Measurements from ENCODE around the gene INPP5K.

DNA sequence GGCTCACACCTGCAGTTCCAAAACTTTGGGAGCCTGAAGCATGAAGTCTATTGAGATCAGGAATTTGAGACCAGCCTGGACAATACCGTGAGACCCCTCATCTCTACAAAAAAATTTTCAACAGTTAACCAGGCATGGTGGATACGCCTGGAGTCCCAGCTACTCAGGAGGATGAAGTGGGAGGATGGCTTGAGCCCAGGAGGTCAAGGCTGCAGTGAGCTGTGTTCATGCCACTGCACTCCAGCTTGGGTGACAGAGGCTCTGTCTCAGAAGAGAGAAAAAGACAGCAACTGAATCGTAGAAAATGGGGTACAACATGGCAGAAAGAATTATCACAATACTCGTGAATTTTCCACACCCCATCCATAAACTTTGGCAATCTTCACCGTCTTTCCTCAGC, 63.6 kb downstream of the INPP5K start:
- no peak for TF ChIP-seq POLR2A (IDR thresholded peaks at IDR 0.05; ENCODE audit: low read depth, low read length)
- TF ChIP-seq MXI1 (IDR thresholded peaks at IDR 0.05; ENCODE audit: borderline replicate concordance, low read depth, low read length), result no peak
- TF ChIP-seq, protein P1, sequence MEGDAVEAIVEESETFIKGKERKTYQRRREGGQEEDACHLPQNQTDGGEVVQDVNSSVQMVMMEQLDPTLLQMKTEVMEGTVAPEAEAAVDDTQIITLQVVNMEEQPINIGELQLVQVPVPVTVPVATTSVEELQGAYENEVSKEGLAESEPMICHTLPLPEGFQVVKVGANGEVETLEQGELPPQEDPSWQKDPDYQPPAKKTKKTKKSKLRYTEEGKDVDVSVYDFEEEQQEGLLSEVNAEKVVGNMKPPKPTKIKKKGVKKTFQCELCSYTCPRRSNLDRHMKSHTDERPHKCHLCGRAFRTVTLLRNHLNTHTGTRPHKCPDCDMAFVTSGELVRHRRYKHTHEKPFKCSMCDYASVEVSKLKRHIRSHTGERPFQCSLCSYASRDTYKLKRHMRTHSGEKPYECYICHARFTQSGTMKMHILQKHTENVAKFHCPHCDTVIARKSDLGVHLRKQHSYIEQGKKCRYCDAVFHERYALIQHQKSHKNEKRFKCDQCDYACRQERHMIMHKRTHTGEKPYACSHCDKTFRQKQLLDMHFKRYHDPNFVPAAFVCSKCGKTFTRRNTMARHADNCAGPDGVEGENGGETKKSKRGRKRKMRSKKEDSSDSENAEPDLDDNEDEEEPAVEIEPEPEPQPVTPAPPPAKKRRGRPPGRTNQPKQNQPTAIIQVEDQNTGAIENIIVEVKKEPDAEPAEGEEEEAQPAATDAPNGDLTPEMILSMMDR (conservative IDR thresholded peaks at IDR 0.05; ENCODE audit: low read depth, low read length), result no peak
- TF ChIP-seq BHLHE40 (IDR thresholded peaks at IDR 0.05; ENCODE audit: low read depth, low read length), result no peak
- no peak for TF ChIP-seq NFE2L2 (IDR thresholded peaks at IDR 0.05; ENCODE audit: low read depth, low read length)
- TF ChIP-seq CEBPB (IDR thresholded peaks at IDR 0.05; ENCODE audit: low read depth, low read length), result no peak
- TF ChIP-seq, protein P2, sequence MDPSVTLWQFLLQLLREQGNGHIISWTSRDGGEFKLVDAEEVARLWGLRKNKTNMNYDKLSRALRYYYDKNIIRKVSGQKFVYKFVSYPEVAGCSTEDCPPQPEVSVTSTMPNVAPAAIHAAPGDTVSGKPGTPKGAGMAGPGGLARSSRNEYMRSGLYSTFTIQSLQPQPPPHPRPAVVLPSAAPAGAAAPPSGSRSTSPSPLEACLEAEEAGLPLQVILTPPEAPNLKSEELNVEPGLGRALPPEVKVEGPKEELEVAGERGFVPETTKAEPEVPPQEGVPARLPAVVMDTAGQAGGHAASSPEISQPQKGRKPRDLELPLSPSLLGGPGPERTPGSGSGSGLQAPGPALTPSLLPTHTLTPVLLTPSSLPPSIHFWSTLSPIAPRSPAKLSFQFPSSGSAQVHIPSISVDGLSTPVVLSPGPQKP (IDR thresholded peaks at IDR 0.05; ENCODE audit: borderline replicate concordance, low read depth, low read length), result no peak
- TF ChIP-seq RAD21 (IDR thresholded peaks at IDR 0.05; ENCODE audit: low read length), result no peak
- TF ChIP-seq SMC3 (IDR thresholded peaks at IDR 0.05; ENCODE audit: low read depth, low read length), result no peak
- TF ChIP-seq MAFK (IDR thresholded peaks at IDR 0.05; ENCODE audit: low read depth, low read length), result no peak
- no peak for TF ChIP-seq CHD1 (IDR thresholded peaks at IDR 0.05; ENCODE audit: low read depth, low read length)

All from IMR-90 (cell line).